Breast epithelium (tissue), 3 donors: ENCODE results near the gene CPEB4.

Source experiments
- CTCF ChIP-seq, 3 donors: fragments of 450-650 bp; IDR thresholded peaks; one replicate each; pipeline ENCODE4 v1.5.1; 2016 to 2017; ENCODE audit warnings: antibody characterized with exemption in 3 of 3, mild to moderate bottlenecking in 3 of 3, moderate library complexity in 3 of 3
- POLR2A ChIP-seq: fragments of 450-650 bp; IDR thresholded peaks from one replicate; pipeline ENCODE4 v1.6.1; 2016; ENCODE audit warnings: antibody characterized with exemption, mild to moderate bottlenecking, moderate library complexity
- POLR2AphosphoS5 ChIP-seq, 3 donors: sonication (generic); formaldehyde crosslinking; IDR thresholded peaks; one replicate each; pipeline ENCODE4 v1.6.1; 2017; ENCODE audit warnings: antibody characterized with exemption in 3 of 3

- TF ChIP-seq CTCF (IDR thresholded peaks at IDR 0.05) (no peak), POLR2A (no peak), POLR2AphosphoS5 (IDR thresholded peaks at IDR 0.05) (no peak)
These were observed 14.6 kb downstream of the CPEB4 start for GRCh38 chr5:173902743-173903142.
